Upper lobe of left lung (tissue), 6 donors: ENCODE measurements around the gene NGEF. TPM values are rescaled to one million over a fixed set of nuclear protein-coding genes. Genes with fewer than 3 reads are reported as not detected.
A peak's percentile ranks its signal among the peaks of the same experiment; 100 is the strongest.

ENCODE experiments used
- ATAC-seq, 2 donors: fragments of 200-7000 bp; cut with Tn5 transposase; one replicate each; pipeline ENCODE4 v1.9.1; 2022; ENCODE audit warnings: mild to moderate bottlenecking in 2 of 2, moderate library complexity in 2 of 2; ENCODE audit not compliant: low FRiP score in 2 of 2
- DNase-seq, 2 donors: peaks; one replicate each; pipeline ENCODE4 v3.0.0-alpha.2; 2019 to 2020
- H3K27ac ChIP-seq, 4 donors: fragments of 200-600 bp; sonication (generic); one replicate each; pipeline ENCODE4 v1.5.1; 2016 to 2019
- H3K27me3 ChIP-seq, 4 donors: fragments of 200-600 bp; sonication (generic); one replicate each; pipeline ENCODE4 v1.5.1; 2017 to 2019
- H3K36me3 ChIP-seq, 4 donors: fragments of 200-600 bp; sonication (generic); one replicate each; pipeline ENCODE4 v1.5.1; 2016 to 2019
- H3K4me1 ChIP-seq, 4 donors: fragments of 200-600 bp; sonication (generic); one replicate each; pipeline ENCODE4 v1.5.1; 2018 to 2019
- H3K4me3 ChIP-seq, 4 donors: fragments of 200-600 bp; sonication (generic); one replicate each; pipeline ENCODE4 v1.5.1; 2017 to 2019; ENCODE audit warnings: mild to moderate bottlenecking in 2 of 4, moderate library complexity in 1 of 4
- H3K9me3 ChIP-seq, 4 donors: fragments of 200-600 bp; sonication (generic); one replicate each; pipeline ENCODE4 v1.5.1; 2018 to 2019
- CTCF ChIP-seq, 6 experiments: fragments of 450-650 bp in 4 of 6; fragments of 200-600 bp in 2 of 6; sonication (generic) in 2 of 6; IDR thresholded peaks; one replicate each; pipeline ENCODE4 v1.5.1; 2016 to 2019; ENCODE audit warnings: antibody characterized with exemption in 6 of 6
- EP300 ChIP-seq, 4 donors: sonication (generic); formaldehyde crosslinking; IDR thresholded peaks; one replicate each; pipeline ENCODE4 v1.5.1; 2017; ENCODE audit warnings: antibody characterized with exemption in 4 of 4, control low read depth in 2 of 4
- POLR2A ChIP-seq, 4 donors: fragments of 450-650 bp; IDR thresholded peaks; one replicate each; pipeline ENCODE4 v1.5.1; 2016 to 2017; ENCODE audit warnings: antibody characterized with exemption in 4 of 4, mild to moderate bottlenecking in 2 of 4
- POLR2AphosphoS5 ChIP-seq, 2 donors: sonication (generic); formaldehyde crosslinking; IDR thresholded peaks; one replicate each; pipeline ENCODE4 v1.5.1; 2017; ENCODE audit warnings: antibody characterized with exemption in 2 of 2
- WGBS, 2 donors: methylation state at CpG; one replicate each; pipeline ENCODE4 v1.1.5; 2017 to 2018; 5-methylcytosine and 5-hydroxymethylcytosine counted together
- total RNA-seq, 6 donors: library from RNA; depleted of rRNA in 4 of 6; stranded (reverse); fragments of >200 nt in 4 of 6; gene quantifications; one replicate each; pipeline versions ENCODE4 v1.1.0 to v1.2.1, GENCODE V29; 2016 to 2021
- donor health status: DM: no; HTN: no; CAD: no; lungs with moderate emphysema.
- donor health status: DM: no; HTN: yes; CAD: no; lungs with severe emphysema.

The NGEF gene
- total RNA-seq, 6 donors from 2014 or later = 0.29 to 6.3 (median 0.98) TPM; not detected in 1

GRCh38 chr2:232897598-232898408 lies 115.3 kb downstream of the NGEF start:
- no peaks in the 10 kb centered on the region for H3K9me3 ChIP-seq
- no peak overlapping the region for H3K27ac ChIP-seq
- H3K27me3 ChIP-seq = no peaks in the 10 kb centered on the region
- WGBS, 2 donors = 91 to 93% methylated on average over 23 to 24 of the region's 24 CpGs
- ATAC-seq = no peak
- no peaks in the 10 kb centered on the region for H3K4me1 ChIP-seq
- peak in 1 of 2 donors; percentile 50 for DNase-seq
- no peaks in the 10 kb centered on the region for H3K36me3 ChIP-seq
- TF ChIP-seq POLR2A (IDR thresholded peaks at IDR 0.05) (no peak), EP300 (IDR thresholded peaks at IDR 0.05) (no peak), CTCF (IDR thresholded peaks at IDR 0.05) (no peak), POLR2AphosphoS5 (IDR thresholded peaks at IDR 0.05) (no peak)
- no peak overlapping the region for H3K4me3 ChIP-seq

- no peak for DNase-seq
- no peak for ATAC-seq
These were observed 116.1 kb downstream of the NGEF start for GRCh38 chr2:232896720-232897597.

GRCh38 chr2:232896111-232896510 lies 116.9 kb downstream of the NGEF start:
- Histone ChIP-seq H3K36me3 (no peaks in the 10 kb centered on the region), H3K4me1 (peaks cover 0 to 1% (median 0%) of the 10 kb centered on the region in 4 donors), H3K4me3 (no peak overlapping the region), H3K9me3 (no peaks in the 10 kb centered on the region), H3K27ac (no peak overlapping the region), H3K27me3 (no peaks in the 10 kb centered on the region)
- DNase-seq (no peak), ATAC-seq (no peak)
- TF ChIP-seq POLR2A (IDR thresholded peaks at IDR 0.05) (no peak), EP300 (IDR thresholded peaks at IDR 0.05) (no peak), CTCF (IDR thresholded peaks at IDR 0.05) (no peak), POLR2AphosphoS5 (IDR thresholded peaks at IDR 0.05) (no peak)

More at GRCh38 chr2:232896720-232897597, 116.1 kb downstream of the NGEF start:
- Histone ChIP-seq H3K4me1 (no peaks in the 10 kb centered on the region), H3K9me3 (no peaks in the 10 kb centered on the region), H3K4me3 (no peak overlapping the region), H3K27me3 (no peaks in the 10 kb centered on the region), H3K36me3 (no peaks in the 10 kb centered on the region), H3K27ac (no peak overlapping the region)
- 95 to 96% methylated on average over 5 to 7 of the region's 9 CpGs for WGBS, 2 donors
- no peak for TF ChIP-seq CTCF (IDR thresholded peaks at IDR 0.05)
- TF ChIP-seq POLR2A (IDR thresholded peaks at IDR 0.05) = no peak
- no peak for TF ChIP-seq POLR2AphosphoS5 (IDR thresholded peaks at IDR 0.05)
- TF ChIP-seq EP300 (IDR thresholded peaks at IDR 0.05) = no peak

- H3K36me3 ChIP-seq = no peaks in the 10 kb centered on the region
- DNase-seq (no peak), ATAC-seq (no peak)
- no peak for TF ChIP-seq CTCF (IDR thresholded peaks at IDR 0.05)
- no peak for TF ChIP-seq POLR2AphosphoS5 (IDR thresholded peaks at IDR 0.05)
- TF ChIP-seq EP300 (IDR thresholded peaks at IDR 0.05) = no peak
- TF ChIP-seq POLR2A (IDR thresholded peaks at IDR 0.05) = no peak
- H3K9me3 ChIP-seq = no peaks in the 10 kb centered on the region
- 86 to 87% methylated on average over 16 to 18 of the region's 19 CpGs for WGBS, 2 donors
- peaks cover 0 to 7% (median 0%) of the 10 kb centered on the region in 4 donors for H3K4me1 ChIP-seq
- H3K27me3 ChIP-seq = no peaks in the 10 kb centered on the region
- no peak overlapping the region for H3K4me3 ChIP-seq
- H3K27ac ChIP-seq = no peak overlapping the region
These were observed 118.3 kb downstream of the NGEF start for GRCh38 chr2:232894746-232895145.
